Islet precursor cell (in vitro differentiated cells): ENCODE results near the gene PCBP1.
"Not testable (repeated sequence)": the region's sequence is repeated elsewhere in the genome, so short reads cannot be mapped to it uniquely, and the experiment has no call there.

Source experiments
- DNase-seq: peaks from one replicate; pipeline ENCODE4 v3.0.0-alpha.2; 2018

The PCBP1 gene

GRCh38 chr2:70101174-70101573 is 13.9 kb downstream of the PCBP1 start:
- DNase-seq, result no peak

GRCh38 chr2:70101686-70102085 is 14.4 kb downstream of the PCBP1 start:
- not testable (repeated sequence) for DNase-seq

- DNase-seq, result not testable (repeated sequence)
Observed at GRCh38 chr2:70102323-70102905, 15.1 kb downstream of the PCBP1 start.

DNA sequence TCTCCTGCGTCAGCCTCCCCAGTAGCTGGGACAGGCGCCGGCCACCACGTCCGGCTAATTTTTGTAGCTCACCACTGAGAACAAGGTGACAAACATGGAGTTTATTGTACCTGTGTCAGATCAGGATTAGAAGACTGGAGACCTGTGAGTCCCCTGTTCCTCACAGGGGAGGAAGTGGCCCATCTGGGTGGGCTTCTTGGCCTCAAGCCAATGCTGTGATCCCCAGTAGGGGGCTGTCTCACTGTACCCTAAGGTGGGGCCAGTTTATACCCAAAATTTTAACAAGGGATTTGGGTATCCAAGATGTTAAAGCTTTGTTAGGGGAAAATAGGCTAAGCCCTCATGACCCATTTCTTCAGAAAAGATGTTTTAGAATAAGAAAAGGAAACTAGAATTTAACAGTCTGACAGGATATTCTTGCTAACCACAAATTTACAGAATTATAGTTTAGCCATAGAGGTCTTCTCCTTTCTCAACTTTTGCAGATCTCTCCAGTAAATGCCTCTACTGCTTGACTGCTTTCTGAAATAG is 16.3 kb downstream of the PCBP1 start:
- no peak for DNase-seq

- DNase-seq, result no peak
Observed at GRCh38 chr2:70104231-70105111, 17.2 kb downstream of the PCBP1 start.

- DNase-seq, result not testable (repeated sequence)
Observed at GRCh38 chr2:70106138-70106537, 18.9 kb downstream of the PCBP1 start.

- not testable (repeated sequence) for DNase-seq
Observed at GRCh38 chr2:70110397-70110796, 23.1 kb downstream of the PCBP1 start.

DNA sequence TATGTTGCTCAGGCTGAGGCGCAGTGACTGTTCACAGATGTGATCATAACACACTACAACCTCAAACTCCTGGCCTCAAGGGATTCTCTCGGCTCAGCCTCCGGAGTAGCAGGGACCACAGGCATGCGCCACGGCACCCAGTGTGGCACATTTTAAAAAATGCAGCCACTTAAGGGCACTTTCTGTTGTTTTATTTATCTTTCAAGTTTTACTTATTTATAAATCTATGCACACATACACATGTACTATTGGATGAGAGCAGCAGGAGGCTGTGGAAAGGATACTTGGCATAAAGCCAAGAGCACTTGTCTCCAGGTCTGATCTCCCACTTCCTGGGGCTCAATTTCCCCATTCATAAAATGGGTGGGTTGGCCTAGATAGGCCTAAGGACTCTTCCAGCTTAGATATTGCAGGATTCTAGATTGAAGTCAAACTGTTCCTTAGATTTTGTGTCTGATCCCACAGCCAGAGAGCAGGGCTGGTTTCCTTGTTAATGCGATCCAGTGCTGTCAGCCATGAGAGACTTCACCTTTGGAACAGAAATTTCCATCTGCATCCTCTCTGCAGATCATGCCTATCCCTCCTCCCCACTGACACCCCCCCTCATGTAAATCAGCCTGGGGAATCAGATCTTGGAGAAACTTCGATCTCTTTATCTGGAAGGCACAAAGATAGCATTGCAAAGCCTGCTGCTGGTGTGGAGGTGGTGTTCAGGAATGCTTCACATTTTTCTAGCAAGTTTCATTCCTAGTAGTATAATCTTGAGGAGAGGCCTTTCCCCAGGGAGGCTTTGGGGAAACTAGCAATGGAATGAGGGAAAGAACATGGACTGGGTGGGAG is 24.7 kb downstream of the PCBP1 start:
- peak; percentile 69 for DNase-seq

- DNase-seq, result no peak
Observed at GRCh38 chr2:70113359-70114070, 26.2 kb downstream of the PCBP1 start.

- no peak for DNase-seq
Observed at GRCh38 chr2:70115646-70116442, 28.6 kb downstream of the PCBP1 start.

- DNase-seq, result no peak
Observed at GRCh38 chr2:70116936-70117552, 29.8 kb downstream of the PCBP1 start.

GRCh38 chr2:70118798-70119454 is 31.6 kb downstream of the PCBP1 start:
- DNase-seq, result peak; percentile 74

- DNase-seq, result no peak
Observed at GRCh38 chr2:70121627-70122372, 34.5 kb downstream of the PCBP1 start.

DNA sequence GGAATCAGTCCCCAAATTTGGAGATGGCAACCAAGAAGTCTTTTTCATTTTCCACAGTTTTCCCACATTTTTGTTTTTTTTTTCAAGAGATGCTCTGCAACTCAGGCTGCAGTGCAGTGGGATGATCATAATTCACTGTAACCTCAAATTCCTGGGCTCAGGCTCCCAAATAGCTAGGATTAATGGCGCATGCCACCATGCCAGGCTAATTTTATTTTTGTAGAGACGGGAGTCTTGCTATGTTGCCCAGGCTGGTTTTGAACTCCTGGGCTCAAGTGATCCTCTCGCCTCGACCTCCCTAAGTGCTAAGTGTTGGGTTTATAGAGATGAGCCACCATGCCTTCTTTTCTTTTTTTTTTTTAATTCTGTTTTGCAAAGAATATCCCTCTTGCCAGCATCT is 35.2 kb downstream of the PCBP1 start:
- DNase-seq, result no peak

DNA sequence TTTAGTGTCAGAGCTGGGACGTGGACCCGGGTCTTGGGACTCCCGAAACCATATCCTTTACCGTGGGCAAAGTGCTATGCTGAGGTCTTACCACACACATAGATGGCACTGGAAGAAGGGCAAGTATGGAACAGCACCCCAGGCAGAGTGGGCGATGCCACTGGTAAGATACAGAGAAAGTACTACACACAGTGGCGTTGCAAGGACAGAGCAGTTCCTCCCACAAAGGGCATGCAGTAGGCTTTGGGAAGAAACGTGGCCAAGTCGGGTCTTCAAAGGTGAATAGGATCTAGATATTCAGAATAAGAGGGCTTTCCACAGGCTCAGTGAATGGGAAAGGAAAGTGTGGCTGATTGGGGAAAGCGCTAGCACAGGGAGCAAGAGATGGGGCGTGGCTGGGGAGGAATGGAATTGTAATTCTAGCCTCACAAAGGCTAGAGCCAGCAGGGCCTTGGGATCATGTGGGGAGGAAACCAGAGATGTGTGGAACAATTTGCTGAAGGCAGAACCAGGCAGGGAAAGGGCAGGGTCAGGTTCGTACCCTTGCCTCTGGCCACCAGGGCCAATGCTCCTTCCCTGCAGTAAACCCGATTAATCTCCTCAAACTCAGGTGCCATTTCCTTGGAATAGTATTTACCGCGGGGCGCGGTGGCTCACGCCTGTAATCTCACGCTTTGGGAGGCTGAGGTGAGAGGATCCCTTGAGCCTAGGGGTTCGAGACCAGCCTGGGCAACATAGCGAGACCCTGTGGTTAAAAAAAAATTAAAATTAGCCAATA is 36.0 kb downstream of the PCBP1 start:
- DNase-seq, result peak; percentile 94

GRCh38 chr2:70123829-70124116 is 36.5 kb downstream of the PCBP1 start:
- no peak for DNase-seq

DNA sequence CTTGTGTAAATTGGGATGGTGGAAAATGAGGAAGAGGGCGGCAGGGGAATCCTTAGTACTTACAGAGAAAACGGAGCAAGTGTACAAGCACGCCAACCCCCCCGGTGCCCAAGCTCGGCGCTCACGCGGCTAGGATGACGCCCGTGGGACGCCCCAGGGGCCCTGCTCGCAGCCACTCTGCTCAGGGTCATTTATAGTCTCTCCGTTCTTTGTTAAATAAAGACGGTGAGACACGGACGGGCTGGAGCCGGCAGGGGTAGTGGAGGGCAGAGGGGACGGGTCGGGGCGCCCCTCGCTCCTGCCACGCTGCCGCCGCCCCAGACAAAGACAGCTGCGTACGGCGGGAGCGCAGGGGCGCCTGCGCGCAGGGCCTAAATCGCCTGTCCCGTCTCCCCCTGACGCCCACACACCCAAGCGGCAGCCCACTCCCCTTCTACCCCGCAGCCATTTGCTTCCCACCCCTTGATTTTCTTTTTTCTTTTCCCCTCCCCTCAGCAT is 37.8 kb downstream of the PCBP1 start:
- peak; percentile 71 for DNase-seq

DNA sequence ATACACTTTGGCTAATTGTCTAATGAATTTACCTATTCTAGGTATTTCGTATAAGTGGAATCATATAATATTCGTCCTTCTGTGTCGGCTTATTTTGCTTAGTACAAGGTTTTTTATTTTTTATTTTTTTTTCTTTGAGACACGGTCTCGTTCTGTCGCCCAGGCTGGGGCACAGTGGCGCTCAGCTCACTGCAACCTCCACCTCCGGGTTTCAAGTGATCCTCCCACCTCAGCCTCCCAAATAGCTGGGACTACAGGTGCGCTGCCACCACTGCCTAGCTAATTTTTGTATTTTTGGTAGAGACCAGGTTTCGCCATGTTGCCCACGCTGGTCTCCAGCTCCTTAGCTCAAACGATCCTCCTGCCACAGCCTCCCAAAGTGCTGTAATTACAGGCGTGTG is 38.2 kb downstream of the PCBP1 start:
- DNase-seq, result no peak

GRCh38 chr2:70126413-70126812 is 39.1 kb downstream of the PCBP1 start:
- no peak for DNase-seq
